Measurements from ENCODE around the gene ATP8B3. TPM values are rescaled to one million over a fixed set of nuclear protein-coding genes. Genes with fewer than 3 reads are reported as not detected.

Gene ATP8B3
- total RNA-seq, 4 donors from 2014 or later: 0.30 to 1.2 (median 0.66) TPM

- H3K4me3 ChIP-seq (ENCODE audit: low read depth, poor library complexity, severe bottlenecking): no peak overlapping the region
- TF ChIP-seq POLR2A (IDR thresholded peaks at IDR 0.05): no peak
- no peak for TF ChIP-seq CTCF (IDR thresholded peaks at IDR 0.05)
- no peak for DNase-seq (ENCODE audit: low spot score in 2 of 2)
- WGBS, 2 donors: 77 to 80% methylated on average over 43 to 63 of the region's 63 CpGs
- intact Hi-C loops (cut with DNase I; ENCODE audit: low total_unique reads): no loop called here
Measured at GRCh38 chr19:1826557-1827521, 14.8 kb upstream of the ATP8B3 start.

- H3K4me3 ChIP-seq (ENCODE audit: low read depth, poor library complexity, severe bottlenecking): no peak overlapping the region
- TF ChIP-seq POLR2A (IDR thresholded peaks at IDR 0.05) (no peak), CTCF (IDR thresholded peaks at IDR 0.05) (peak in 1 of 3 donors; percentile 76)
- WGBS, 2 donors: 19 to 26% methylated on average over 15 of the region's 15 CpGs
- peak; percentile 41 to 94 for DNase-seq (ENCODE audit: low spot score in 2 of 2)
- intact Hi-C loops (cut with DNase I; ENCODE audit: low total_unique reads): no loop called here
Measured at GRCh38 chr19:1825909-1826556, 14.0 kb upstream of the ATP8B3 start.

GRCh38 chr19:1824252-1824622 is 12.2 kb upstream of the ATP8B3 start:
- intact Hi-C loops (cut with DNase I; ENCODE audit: low total_unique reads): no loop called here
- WGBS, 2 donors: 82 to 88% methylated on average over 14 of the region's 14 CpGs
- no peak for DNase-seq (ENCODE audit: low spot score in 2 of 2)
- no peak overlapping the region for H3K4me3 ChIP-seq (ENCODE audit: low read depth, poor library complexity, severe bottlenecking)
- no peak for TF ChIP-seq POLR2A (IDR thresholded peaks at IDR 0.05)
- no peak for TF ChIP-seq CTCF (IDR thresholded peaks at IDR 0.05)

- no peak for DNase-seq (ENCODE audit: low spot score in 2 of 2)
- no peak overlapping the region for H3K4me3 ChIP-seq (ENCODE audit: low read depth, poor library complexity, severe bottlenecking)
- intact Hi-C loops (cut with DNase I; ENCODE audit: low total_unique reads): no loop called here
- TF ChIP-seq CTCF (IDR thresholded peaks at IDR 0.05): no peak
- no peak for TF ChIP-seq POLR2A (IDR thresholded peaks at IDR 0.05)
- 91 to 93% methylated on average over 33 to 35 of the region's 36 CpGs for WGBS, 2 donors
Measured at GRCh38 chr19:1823539-1824251, 11.6 kb upstream of the ATP8B3 start.

- intact Hi-C loops (cut with DNase I; ENCODE audit: low total_unique reads): no loop called here
- DNase-seq (ENCODE audit: low spot score in 2 of 2): no peak
- 75 to 81% methylated on average over 8 of the region's 8 CpGs for WGBS, 2 donors
- H3K4me3 ChIP-seq (ENCODE audit: low read depth, poor library complexity, severe bottlenecking): no peak overlapping the region
- no peak for TF ChIP-seq CTCF (IDR thresholded peaks at IDR 0.05)
- TF ChIP-seq POLR2A (IDR thresholded peaks at IDR 0.05): no peak
Measured at GRCh38 chr19:1823020-1823419, 10.9 kb upstream of the ATP8B3 start.
